ENCODE measurements around the gene ELFN1. TPM values are rescaled to one million over a fixed set of nuclear protein-coding genes. Genes with fewer than 3 reads are reported as not detected.
"Not testable (repeated sequence)": the region's sequence is repeated elsewhere in the genome, so short reads cannot be mapped to it uniquely, and the experiment has no call there.

Gene ELFN1
- total and polyA plus RNA-seq, 5 donors from 2014 or later, result not detected

DNA sequence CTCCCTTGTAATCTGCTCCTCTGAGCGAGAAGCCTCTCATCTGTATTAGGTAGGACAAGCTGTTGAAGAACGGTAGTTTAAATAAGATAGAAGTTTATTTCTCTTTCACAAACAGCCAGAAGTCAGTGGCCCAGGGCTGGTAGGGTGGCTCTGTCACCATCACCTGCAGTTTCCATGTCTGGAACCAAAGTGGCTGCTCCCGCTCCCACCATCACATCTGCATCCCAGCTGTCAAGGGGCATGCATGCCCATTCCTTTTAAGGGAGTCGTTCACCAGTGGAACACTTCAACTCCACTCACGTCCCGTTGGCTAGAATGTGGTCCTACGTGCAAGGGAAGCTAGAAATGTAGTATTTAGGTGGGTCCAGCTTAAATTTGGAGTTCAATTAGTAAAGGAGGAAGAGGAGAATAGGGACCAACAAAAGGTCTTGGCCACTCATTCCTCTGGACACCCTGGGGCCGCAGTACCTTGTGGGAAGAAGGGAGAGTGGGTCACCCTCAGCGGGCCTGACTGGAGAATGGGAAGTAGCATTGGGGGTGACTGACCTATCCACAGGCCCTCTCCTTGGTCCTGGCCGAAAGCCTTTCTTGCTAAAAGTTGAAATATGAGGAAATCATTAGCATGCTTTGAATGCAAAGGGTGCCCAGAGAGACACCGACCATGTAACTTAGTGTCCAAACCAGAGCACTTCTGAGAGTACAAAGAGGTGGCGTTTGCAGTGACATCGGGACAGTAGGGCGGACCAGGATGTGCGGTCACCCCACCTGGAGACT is 48.0 kb downstream of the ELFN1 start:
- H3K4me1 ChIP-seq (ENCODE audit: control insufficient read depth, insufficient read depth, low read length, poor library complexity, severe bottlenecking), result no peaks in the 10 kb centered on the region
- no peaks in the 10 kb centered on the region for H3K36me3 ChIP-seq (ENCODE audit: control insufficient read depth, insufficient read depth, low read length)
- no peak overlapping the region for H3K27ac ChIP-seq (ENCODE audit: insufficient read depth, low read length, poor library complexity, severe bottlenecking)
- H3K9me3 ChIP-seq (ENCODE audit: control insufficient read depth in 2 of 2, low read length in 2 of 2), result no peaks in the 10 kb centered on the region
- Mint-ChIP-seq H3K4me1 (peaks cover 0 to 6% (median 0%) of the 10 kb centered on the region in 4 donors), H3K9me3 (peaks cover 0 to 2% (median 0%) of the 10 kb centered on the region in 7 donors), H3K27ac (no peak overlapping the region), H3K27me3 (peaks cover 15% of the 10 kb centered on the region), H3K36me3 (no peaks in the 10 kb centered on the region), H3K4me3 (no peak overlapping the region)
- ATAC-seq (ENCODE audit: low read depth in 2 of 2) (no peak), DNase-seq (no peak)
- no peak overlapping the region for H3K4me3 ChIP-seq (ENCODE audit: low read depth, low read length)
- no peaks in the 10 kb centered on the region for H3K27me3 ChIP-seq (ENCODE audit: control insufficient read depth, insufficient read depth, low read length)

DNA sequence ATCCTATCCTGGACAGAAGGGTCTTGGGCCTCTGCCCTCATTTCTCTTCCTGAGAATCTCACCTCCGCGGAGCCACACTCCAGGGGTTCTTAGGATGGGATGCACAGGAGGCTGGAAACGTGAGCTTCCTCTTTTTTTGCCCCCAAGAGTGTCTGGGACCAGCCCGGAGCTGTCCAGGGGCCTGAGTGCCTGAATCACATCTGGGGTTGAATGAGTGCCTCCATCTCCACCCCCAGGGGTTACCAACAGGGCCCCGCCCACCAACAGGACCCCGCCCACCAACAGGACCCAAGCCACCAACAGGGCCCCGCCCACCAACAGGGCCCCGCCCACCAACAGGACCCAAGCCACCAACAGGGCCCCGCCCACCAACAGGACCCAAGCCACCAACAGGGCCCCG is 48.8 kb downstream of the ELFN1 start:
- not testable (repeated sequence) for H3K36me3 Mint-ChIP-seq; H3K36me3 ChIP-seq (ENCODE audit: control insufficient read depth, insufficient read depth, low read length); H3K27ac Mint-ChIP-seq; H3K4me1 Mint-ChIP-seq; H3K27ac ChIP-seq (ENCODE audit: insufficient read depth, low read length, poor library complexity, severe bottlenecking); H3K4me3 ChIP-seq (ENCODE audit: low read depth, low read length); H3K9me3 ChIP-seq (ENCODE audit: control insufficient read depth in 2 of 2, low read length in 2 of 2); DNase-seq; ATAC-seq (ENCODE audit: low read depth in 2 of 2); H3K9me3 Mint-ChIP-seq; H3K27me3 ChIP-seq (ENCODE audit: control insufficient read depth, insufficient read depth, low read length); H3K4me3 Mint-ChIP-seq; H3K4me1 ChIP-seq (ENCODE audit: control insufficient read depth, insufficient read depth, low read length, poor library complexity, severe bottlenecking)
- H3K27me3 Mint-ChIP-seq, result peaks cover 13% of the 10 kb centered on the region

DNA sequence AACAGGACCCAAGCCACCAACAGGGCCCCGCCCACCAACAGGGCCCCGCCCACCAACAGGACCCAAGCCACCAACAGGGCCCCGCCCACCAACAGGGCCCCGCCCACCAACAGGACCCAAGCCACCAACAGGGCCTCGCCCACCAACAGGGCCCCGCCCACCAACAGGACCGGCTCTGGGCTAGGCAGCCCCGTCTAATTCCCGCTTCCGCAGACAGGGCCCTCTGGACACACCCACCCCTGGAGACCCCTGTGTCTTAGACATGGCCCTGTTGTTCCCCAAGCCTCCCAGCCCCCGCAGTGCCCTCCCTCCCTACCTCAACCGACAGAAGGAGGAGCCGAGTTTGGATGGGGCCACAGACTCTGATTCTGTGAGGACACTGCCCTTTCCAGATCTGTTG is 49.2 kb downstream of the ELFN1 start:
- H3K27ac ChIP-seq (ENCODE audit: insufficient read depth, low read length, poor library complexity, severe bottlenecking); H3K4me3 Mint-ChIP-seq; ATAC-seq (ENCODE audit: low read depth in 2 of 2); H3K9me3 Mint-ChIP-seq; H3K27ac Mint-ChIP-seq; H3K4me1 ChIP-seq (ENCODE audit: control insufficient read depth, insufficient read depth, low read length, poor library complexity, severe bottlenecking); H3K36me3 ChIP-seq (ENCODE audit: control insufficient read depth, insufficient read depth, low read length); H3K36me3 Mint-ChIP-seq; H3K9me3 ChIP-seq (ENCODE audit: control insufficient read depth in 2 of 2, low read length in 2 of 2); DNase-seq; H3K4me3 ChIP-seq (ENCODE audit: low read depth, low read length); H3K4me1 Mint-ChIP-seq; H3K27me3 ChIP-seq (ENCODE audit: control insufficient read depth, insufficient read depth, low read length): not testable (repeated sequence)
- H3K27me3 Mint-ChIP-seq, result peaks cover 13% of the 10 kb centered on the region

DNA sequence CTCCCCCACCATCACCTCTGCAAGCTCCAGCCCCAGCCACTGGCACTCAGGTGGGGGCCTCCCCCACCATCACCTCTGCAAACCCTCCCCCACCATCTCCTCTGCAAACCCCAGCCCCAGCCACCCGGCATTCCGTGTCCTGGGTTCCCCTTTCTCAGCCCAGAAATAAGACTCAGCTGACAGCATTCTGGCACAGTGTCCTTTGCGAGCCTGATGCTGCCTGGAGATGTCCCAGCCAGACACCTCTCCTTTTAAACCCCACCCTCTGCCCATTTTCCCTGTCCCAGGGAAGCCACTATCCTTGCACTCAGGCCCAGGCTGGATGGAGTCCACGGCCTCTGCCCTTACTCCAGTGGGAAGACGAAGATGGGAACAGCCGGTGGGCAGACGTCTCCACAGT is 49.8 kb downstream of the ELFN1 start:
- H3K27me3 Mint-ChIP-seq, result peaks cover 13% of the 10 kb centered on the region
- DNase-seq (no peak), ATAC-seq (ENCODE audit: low read depth in 2 of 2) (no peak)
- H3K4me3 Mint-ChIP-seq, result no peak overlapping the region
- Histone ChIP-seq H3K27ac (ENCODE audit: insufficient read depth, low read length, poor library complexity, severe bottlenecking) (no peak overlapping the region), H3K4me3 (ENCODE audit: low read depth, low read length) (no peak overlapping the region), H3K27me3 (ENCODE audit: control insufficient read depth, insufficient read depth, low read length) (no peaks in the 10 kb centered on the region), H3K36me3 (ENCODE audit: control insufficient read depth, insufficient read depth, low read length) (no peaks in the 10 kb centered on the region), H3K9me3 (ENCODE audit: control insufficient read depth in 2 of 2, low read length in 2 of 2) (no peaks in the 10 kb centered on the region), H3K4me1 (ENCODE audit: control insufficient read depth, insufficient read depth, low read length, poor library complexity, severe bottlenecking) (no peaks in the 10 kb centered on the region)
- peaks cover 0 to 2% (median 0%) of the 10 kb centered on the region in 7 donors for H3K9me3 Mint-ChIP-seq
- no peaks in the 10 kb centered on the region for H3K36me3 Mint-ChIP-seq
- no peak overlapping the region for H3K27ac Mint-ChIP-seq
- H3K4me1 Mint-ChIP-seq, result peaks cover 0 to 5% (median 0%) of the 10 kb centered on the region in 4 donors

DNA sequence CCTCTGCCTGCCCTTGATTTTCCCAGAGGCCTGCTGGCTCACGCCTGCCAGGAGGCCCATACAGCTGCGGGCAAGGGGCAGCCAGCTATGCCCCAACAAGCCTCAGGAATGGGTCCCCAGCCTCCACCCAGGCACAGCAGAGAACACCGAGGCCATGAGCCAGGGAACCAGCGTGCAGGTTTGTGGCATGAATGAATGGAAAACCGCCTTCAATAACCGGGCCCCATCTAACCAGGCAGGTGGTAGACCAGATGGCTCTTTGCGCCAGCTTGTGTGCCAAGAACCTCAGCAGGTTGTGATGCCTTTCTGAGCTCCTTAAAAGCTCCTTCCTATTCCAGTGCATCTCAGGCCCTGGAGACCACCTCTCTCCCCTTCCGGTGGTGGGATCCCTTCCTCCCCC is 50.2 kb downstream of the ELFN1 start:
- Mint-ChIP-seq H3K27me3 (peaks cover 10% of the 10 kb centered on the region), H3K4me3 (no peak overlapping the region), H3K36me3 (no peaks in the 10 kb centered on the region), H3K9me3 (peaks cover 0 to 2% (median 0%) of the 10 kb centered on the region in 7 donors), H3K4me1 (peaks cover 0 to 5% (median 0%) of the 10 kb centered on the region in 4 donors), H3K27ac (no peak overlapping the region)
- DNase-seq (peak in 1 of 3 donors; percentile 8), ATAC-seq (ENCODE audit: low read depth in 2 of 2) (no peak)
- no peaks in the 10 kb centered on the region for H3K9me3 ChIP-seq (ENCODE audit: control insufficient read depth in 2 of 2, low read length in 2 of 2)
- H3K27me3 ChIP-seq (ENCODE audit: control insufficient read depth, insufficient read depth, low read length), result no peaks in the 10 kb centered on the region
- no peaks in the 10 kb centered on the region for H3K4me1 ChIP-seq (ENCODE audit: control insufficient read depth, insufficient read depth, low read length, poor library complexity, severe bottlenecking)
- no peak overlapping the region for H3K27ac ChIP-seq (ENCODE audit: insufficient read depth, low read length, poor library complexity, severe bottlenecking)
- no peaks in the 10 kb centered on the region for H3K36me3 ChIP-seq (ENCODE audit: control insufficient read depth, insufficient read depth, low read length)
- no peak overlapping the region for H3K4me3 ChIP-seq (ENCODE audit: low read depth, low read length)

DNA sequence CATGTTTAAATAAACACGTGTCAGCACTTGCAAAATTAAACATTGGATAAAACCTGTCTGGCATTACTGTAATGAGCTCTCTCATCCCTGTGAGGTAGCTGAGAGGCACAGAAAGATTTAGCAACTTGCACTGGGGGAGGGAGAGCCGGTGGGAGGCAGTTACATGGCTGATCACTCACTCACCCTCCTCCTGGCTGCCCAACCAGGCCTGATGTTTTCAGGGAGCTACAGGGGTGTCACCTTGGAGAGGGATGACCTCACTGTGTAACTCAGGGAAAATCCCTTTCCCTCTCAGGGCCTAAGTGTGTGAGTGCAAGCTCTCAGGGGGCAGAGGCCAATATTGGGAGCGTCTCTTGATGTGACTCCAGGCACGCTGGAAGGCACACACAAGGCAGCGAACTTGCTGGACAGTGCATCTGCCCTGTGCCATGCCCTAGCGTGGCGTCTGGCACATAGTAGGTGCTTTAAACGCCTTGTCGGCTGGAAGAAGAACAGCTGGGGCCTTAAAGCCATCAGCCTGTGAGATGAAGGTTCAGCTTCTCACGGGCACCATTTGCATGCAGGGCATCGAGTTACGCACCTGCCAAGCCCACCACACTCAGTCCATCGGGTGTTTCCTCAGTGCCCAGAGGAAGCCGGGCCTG is 51.1 kb downstream of the ELFN1 start:
- Mint-ChIP-seq H3K4me3 (no peak overlapping the region), H3K9me3 (peaks cover 0 to 3% (median 0%) of the 10 kb centered on the region in 7 donors), H3K27ac (no peak overlapping the region), H3K4me1 (peaks cover 0 to 5% (median under 1%) of the 10 kb centered on the region in 4 donors), H3K27me3 (peaks cover 9% of the 10 kb centered on the region), H3K36me3 (no peaks in the 10 kb centered on the region)
- H3K4me1 ChIP-seq (ENCODE audit: control insufficient read depth, insufficient read depth, low read length, poor library complexity, severe bottlenecking), result no peaks in the 10 kb centered on the region
- H3K27me3 ChIP-seq (ENCODE audit: control insufficient read depth, insufficient read depth, low read length), result no peaks in the 10 kb centered on the region
- ATAC-seq (ENCODE audit: low read depth in 2 of 2) (no peak), DNase-seq (no peak)
- no peaks in the 10 kb centered on the region for H3K9me3 ChIP-seq (ENCODE audit: control insufficient read depth in 2 of 2, low read length in 2 of 2)
- no peak overlapping the region for H3K4me3 ChIP-seq (ENCODE audit: low read depth, low read length)
- H3K36me3 ChIP-seq (ENCODE audit: control insufficient read depth, insufficient read depth, low read length), result no peaks in the 10 kb centered on the region
- no peak overlapping the region for H3K27ac ChIP-seq (ENCODE audit: insufficient read depth, low read length, poor library complexity, severe bottlenecking)

DNA sequence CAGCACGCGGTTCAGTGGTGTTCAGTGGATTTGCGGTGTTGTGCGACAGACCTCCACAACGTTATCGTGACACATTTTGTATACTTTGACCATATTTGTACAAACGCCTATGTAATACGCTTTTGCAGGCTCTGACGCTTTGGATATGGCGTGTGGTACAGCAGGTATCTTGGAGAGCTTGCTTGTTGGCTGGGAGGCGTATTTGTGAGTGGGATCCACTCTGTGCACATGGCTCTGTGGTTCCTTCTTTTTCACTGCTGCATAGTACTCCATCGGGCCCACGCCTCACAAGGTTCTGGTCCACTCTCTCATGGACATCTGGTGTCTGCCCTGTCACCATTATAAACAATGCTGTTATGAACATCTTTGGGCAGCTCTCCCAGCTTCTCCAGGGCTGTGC is 53.2 kb downstream of the ELFN1 start:
- H3K4me3 Mint-ChIP-seq, result no peak overlapping the region
- no peaks in the 10 kb centered on the region for H3K36me3 Mint-ChIP-seq
- H3K27ac Mint-ChIP-seq, result no peak overlapping the region
- ATAC-seq (ENCODE audit: low read depth in 2 of 2) (no peak), DNase-seq (no peak)
- H3K4me3 ChIP-seq (ENCODE audit: low read depth, low read length), result no peak overlapping the region
- no peaks in the 10 kb centered on the region for H3K36me3 ChIP-seq (ENCODE audit: control insufficient read depth, insufficient read depth, low read length)
- peaks cover 0 to 2% (median 0%) of the 10 kb centered on the region in 4 donors for H3K4me1 Mint-ChIP-seq
- H3K4me1 ChIP-seq (ENCODE audit: control insufficient read depth, insufficient read depth, low read length, poor library complexity, severe bottlenecking), result no peaks in the 10 kb centered on the region
- H3K9me3 ChIP-seq (ENCODE audit: control insufficient read depth in 2 of 2, low read length in 2 of 2), result no peaks in the 10 kb centered on the region
- no peaks in the 10 kb centered on the region for H3K27me3 ChIP-seq (ENCODE audit: control insufficient read depth, insufficient read depth, low read length)
- peaks cover 6% of the 10 kb centered on the region for H3K27me3 Mint-ChIP-seq
- H3K9me3 Mint-ChIP-seq, result peaks cover 0 to 5% (median 0%) of the 10 kb centered on the region in 7 donors
- no peak overlapping the region for H3K27ac ChIP-seq (ENCODE audit: insufficient read depth, low read length, poor library complexity, severe bottlenecking)
